Measurements from ENCODE around the gene SCTR. TPM values are rescaled to one million over a fixed set of nuclear protein-coding genes. Genes with fewer than 3 reads are reported as not detected.

SCTR gene
- total RNA-seq, 2 donors from 2014 or later = not detected

DNA sequence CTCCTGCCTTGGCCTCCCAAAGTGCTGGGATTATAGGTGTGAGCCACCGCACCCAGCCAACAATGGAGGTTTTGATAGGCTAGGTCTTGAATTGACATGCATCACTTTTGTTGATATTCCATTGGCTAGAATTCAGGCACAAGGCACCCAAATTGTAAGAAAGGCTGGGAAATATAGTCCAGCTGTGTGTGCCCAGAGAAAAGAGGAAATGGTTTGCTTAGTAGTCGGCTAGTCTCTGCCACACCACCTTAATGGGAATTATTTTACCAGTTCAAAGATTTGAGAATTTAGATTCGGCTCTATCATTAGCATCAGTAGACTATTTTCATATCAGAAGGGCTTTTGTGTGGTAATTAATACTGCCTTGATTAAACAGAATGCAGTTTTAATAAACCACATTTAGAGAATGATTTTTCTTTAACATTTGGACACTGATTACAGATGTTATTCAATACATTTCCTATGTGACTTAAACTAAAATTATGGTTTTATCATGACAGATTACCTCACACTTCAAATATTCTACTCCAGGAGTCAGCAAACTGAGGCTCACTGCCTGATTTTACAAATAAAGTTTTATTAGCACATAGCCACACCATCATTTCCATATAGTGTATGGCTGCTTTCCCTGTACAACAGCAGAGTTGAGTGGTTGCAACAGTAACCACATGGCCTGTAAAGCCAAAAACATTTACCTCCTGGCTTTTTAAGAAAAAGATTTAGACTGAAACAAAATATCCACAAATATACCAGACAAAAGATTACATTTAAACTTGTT, 130.1 kb downstream of the SCTR start:
- DNase-seq (ENCODE audit: low spot score in 2 of 2) (no peak), ATAC-seq (no peak)
- Mint-ChIP-seq H3K9me3 (no peaks in the 10 kb centered on the region), H3K36me3 (no peaks in the 10 kb centered on the region), H3K27ac (no peak overlapping the region)

Other genes starting within 250 kb of the SCTR start
- 10 to 100 TPM in 1 of 2 donors, 1 to 10 TPM in 1; 6.1 to 31.6 TPM for gene C2orf76, start 157.6 kb downstream of the SCTR start, total RNA-seq
- 100 to 1,000 TPM in 1 of 2 donors, 10 to 100 TPM in 1; 90.8 to 131 TPM for gene DBI, start 157.5 kb downstream of the SCTR start, total RNA-seq
- gene TMEM37, start 92.6 kb downstream of the SCTR start, total RNA-seq = not detected
- not detected for gene CFAP221, start 20.0 kb upstream of the SCTR start, total RNA-seq
- 10 to 100 TPM in 1 of 2 donors, 1 to 10 TPM in 1; 4.8 to 12.2 TPM for gene TMEM177, start 154.7 kb upstream of the SCTR start, total RNA-seq
- gene PTPN4, start 235.4 kb upstream of the SCTR start, total RNA-seq = 10 to 100 TPM; 27.3 to 32.9 TPM

All from activated naive CD4-positive, alpha-beta T cell treated with anti-CD3 and anti-CD28 coated beads, Interleukin-2, amount 50 U/mL, for 72 hours (primary cell).